Gastrocnemius medialis (tissue), 4 donors: ENCODE results near the gene ECSCR.

Experiments used
- CTCF ChIP-seq, 5 experiments: fragments of 450-650 bp in 3 of 5; fragments of 200-600 bp in 2 of 5; sonication (generic) in 2 of 5; IDR thresholded peaks in 4 of 5; conservative IDR thresholded peaks in 1 of 5; 1 replicate in 4 of 5; 2 replicates in 1 of 5; pipeline ENCODE4 v1.5.1; 2016 to 2019; ENCODE audit warnings: antibody characterized with exemption in 5 of 5, mild to moderate bottlenecking in 3 of 5, moderate library complexity in 3 of 5
- POLR2A ChIP-seq, 2 donors: fragments of 450-650 bp; IDR thresholded peaks; one replicate each; pipeline ENCODE4 v1.6.1; 2017; ENCODE audit warnings: antibody characterized with exemption in 2 of 2, mild to moderate bottlenecking in 2 of 2, moderate library complexity in 2 of 2

DNA sequence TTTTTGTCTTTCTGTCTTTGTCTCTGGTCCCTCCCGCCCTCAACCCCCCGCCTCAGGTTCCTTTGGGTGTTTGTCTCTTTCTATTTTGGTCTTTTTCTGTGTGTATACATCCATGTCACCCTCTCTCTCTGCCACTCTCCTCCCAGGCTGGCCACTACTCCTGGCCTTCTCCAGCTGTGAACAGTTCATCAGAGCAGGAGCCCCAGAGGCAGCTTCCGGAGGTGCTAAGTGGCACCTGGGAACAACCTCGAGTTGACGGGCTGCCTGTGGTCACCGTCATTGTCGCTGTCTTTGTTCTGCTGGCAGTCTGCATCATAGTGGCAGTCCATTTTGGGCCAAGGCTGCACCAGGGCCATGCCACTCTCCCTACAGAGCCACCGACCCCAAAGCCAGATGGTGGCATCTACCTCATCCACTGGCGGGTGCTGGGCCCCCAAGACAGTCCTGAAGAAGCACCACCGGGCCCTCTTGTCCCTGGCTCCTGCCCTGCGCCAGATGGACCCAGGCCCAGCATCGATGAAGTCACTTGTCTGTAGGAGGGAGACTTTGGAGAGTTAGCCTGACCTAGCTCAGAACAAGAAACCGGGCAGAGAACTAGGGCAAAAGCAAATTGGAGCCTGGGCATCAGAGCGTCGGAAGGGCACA, 10.0 kb upstream of the ECSCR start:
- no peak for TF ChIP-seq POLR2A (IDR thresholded peaks at IDR 0.05)
- TF ChIP-seq CTCF (IDR thresholded peaks at IDR 0.05 in 4 of 5, conservative IDR thresholded peaks at IDR 0.05 in 1 of 5): no peak
